GM23338 (cell line): ENCODE measurements around the gene RGS2. TPM values are rescaled to one million over a fixed set of nuclear protein-coding genes. Genes with fewer than 3 reads are reported as not detected.

ENCODE experiments used
- ATAC-seq: fragments of 200-7000 bp; cut with Tn5 transposase; 3 replicates; pipeline ENCODE4 v1.9.1; 2020
- DNase-seq: peaks from one replicate; pipeline ENCODE4 v3.0.0-alpha.2; 2015; ENCODE audit warnings: low spot score
- H2AFZ ChIP-seq: fragments of 200-600 bp; sonication (generic); 2 replicates; pipeline ENCODE4 v1.8.0; 2016; ENCODE audit warnings: antibody characterized with exemption, mild to moderate bottlenecking, moderate library complexity
- H3F3A ChIP-seq: fragments of 200-600 bp; sonication (generic); replicated peaks from 2 replicates; pipeline ENCODE4 v1.8.0; 2017; ENCODE audit warnings: antibody characterized with exemption, mixed run types, low read depth
- H3K27ac ChIP-seq: fragments of 200-600 bp; sonication (generic); 2 replicates; pipeline ENCODE4 v1.6.1; 2016; ENCODE audit warnings: low read depth
- H3K27me3 ChIP-seq: fragments of 200-600 bp; sonication (generic); 2 replicates; pipeline ENCODE4 v1.8.0; 2016; ENCODE audit warnings: mild to moderate bottlenecking, mixed run types, moderate library complexity; ENCODE audit not compliant: insufficient read depth
- H3K36me3 ChIP-seq: fragments of 200-600 bp; sonication (generic); 2 replicates; pipeline ENCODE4 v1.8.0; 2016; ENCODE audit warnings: mild to moderate bottlenecking; ENCODE audit not compliant: insufficient read depth
- H3K4me1 ChIP-seq: fragments of 200-600 bp; sonication (generic); 2 replicates; pipeline ENCODE4 v1.8.0; 2016; ENCODE audit warnings: mild to moderate bottlenecking, moderate library complexity; ENCODE audit not compliant: insufficient read depth
- H3K4me2 ChIP-seq: fragments of 200-600 bp; sonication (generic); 2 replicates; pipeline ENCODE4 v1.7.1; 2017; ENCODE audit warnings: mixed run types
- H3K4me3 ChIP-seq: fragments of 200-600 bp; sonication (generic); 2 replicates; pipeline ENCODE4 v1.6.1; 2016; ENCODE audit warnings: mixed run types
- H3K79me2 ChIP-seq: fragments of 200-600 bp; sonication (generic); replicated peaks from 2 replicates; pipeline ENCODE4 v1.8.0; 2017; ENCODE audit warnings: mild to moderate bottlenecking; ENCODE audit not compliant: insufficient read depth
- H3K9me2 ChIP-seq: fragments of 200-600 bp; sonication (generic); 2 replicates; pipeline ENCODE4 v1.8.0; 2017; ENCODE audit not compliant: insufficient read depth
- H4K20me1 ChIP-seq: fragments of 200-600 bp; sonication (generic); replicated peaks from 2 replicates; pipeline ENCODE4 v1.8.0; 2017; ENCODE audit warnings: mild to moderate bottlenecking; ENCODE audit not compliant: insufficient read depth
- H3K27ac Mint-ChIP-seq: 2 replicates; pipeline ENCODE4 v1.8.0; 2020; ENCODE audit warnings: inconsistent platforms, mild to moderate bottlenecking, moderate library complexity, mixed read lengths
- H3K27me3 Mint-ChIP-seq: 3 replicates; pipeline ENCODE4 v1.8.0; 2022; ENCODE audit warnings: low read depth, mild to moderate bottlenecking, moderate library complexity, mixed read lengths, inconsistent platforms; ENCODE audit not compliant: insufficient read depth, poor library complexity
- H3K36me3 Mint-ChIP-seq: 3 replicates; pipeline ENCODE4 v1.8.0; 2021; ENCODE audit warnings: low read depth, mild to moderate bottlenecking, inconsistent platforms, moderate library complexity, mixed read lengths
- H3K4me1 Mint-ChIP-seq: 3 replicates; pipeline ENCODE4 v1.8.0; 2020; ENCODE audit warnings: mild to moderate bottlenecking, inconsistent platforms, mixed read lengths
- H3K4me3 Mint-ChIP-seq: 3 replicates; pipeline ENCODE4 v1.8.0; 2021; ENCODE audit warnings: moderate library complexity, mild to moderate bottlenecking, inconsistent platforms, mixed read lengths
- H3K9me3 Mint-ChIP-seq: 3 replicates; pipeline ENCODE4 v1.8.0; 2020; ENCODE audit warnings: moderate library complexity, mild to moderate bottlenecking, inconsistent platforms, mixed read lengths
- CREB1 ChIP-seq: fragments of 250-450 bp; sonication (Bioruptor Pico); IDR thresholded peaks from 2 replicates; pipeline ENCODE4 v1.5.0; 2020; ENCODE audit warnings: low read depth, mild to moderate bottlenecking, moderate library complexity
- CTCF ChIP-seq, 2 experiments: fragments of 200-600 bp in 1 of 2; sonication (generic) in 1 of 2; conservative IDR thresholded peaks; 2 replicates each; pipeline versions ENCODE4 v1.5.1 to v1.6.1; 2016 to 2017; ENCODE audit warnings: antibody characterized with exemption in 2 of 2, low read depth in 2 of 2, mild to moderate bottlenecking in 2 of 2, moderate library complexity in 1 of 2
- ETS1 ChIP-seq: IDR thresholded peaks from 2 replicates; pipeline ENCODE4 v1.6.1; 2016; ENCODE audit warnings: antibody characterized with exemption
- EZH2 ChIP-seq: fragments of 200-600 bp; sonication (generic); IDR thresholded peaks from one replicate; pipeline ENCODE4 v1.8.0; 2017; ENCODE audit warnings: antibody characterized with exemption, mild to moderate bottlenecking, low read depth; ENCODE audit not compliant: unreplicated experiment
- EZH2phosphoT487 ChIP-seq: fragments of 200-600 bp; sonication (generic); IDR thresholded peaks from one replicate; pipeline ENCODE4 v1.8.1; 2018; ENCODE audit warnings: antibody characterized with exemption; ENCODE audit not compliant: unreplicated experiment
- JUNB ChIP-seq: IDR thresholded peaks from one replicate; pipeline ENCODE4 v1.6.1; 2016; ENCODE audit warnings: antibody characterized with exemption; ENCODE audit not compliant: unreplicated experiment
- NANOG ChIP-seq: IDR thresholded peaks from 2 replicates; pipeline ENCODE4 v1.6.1; 2016; ENCODE audit warnings: antibody characterized with exemption, borderline replicate concordance
- POLR2AphosphoS5 ChIP-seq: IDR thresholded peaks from 2 replicates; pipeline ENCODE4 v1.6.1; 2016; ENCODE audit warnings: antibody characterized with exemption, low read depth
- REST ChIP-seq: IDR thresholded peaks from one replicate; pipeline ENCODE4 v1.6.1; 2018; ENCODE audit warnings: antibody characterized with exemption; ENCODE audit not compliant: unreplicated experiment
- STAT1 ChIP-seq: IDR thresholded peaks from one replicate; pipeline ENCODE4 v1.6.1; 2016; ENCODE audit warnings: antibody characterized with exemption; ENCODE audit not compliant: unreplicated experiment
- ZNF114 ChIP-seq: fragments of 250-450 bp; sonication (Bioruptor Pico); IDR thresholded peaks from 2 replicates; pipeline ENCODE4 v1.5.0; 2020; ENCODE audit warnings: mild to moderate bottlenecking, moderate library complexity
- ZNF331 ChIP-seq: fragments of 250-450 bp; sonication (Bioruptor Pico); IDR thresholded peaks from 2 replicates; pipeline ENCODE4 v1.5.0; 2020; ENCODE audit warnings: low read depth, mild to moderate bottlenecking, moderate library complexity
- ZNF462 ChIP-seq: fragments of 250-450 bp; sonication (Bioruptor Pico); IDR thresholded peaks from 2 replicates; pipeline ENCODE4 v1.5.0; 2020; ENCODE audit warnings: mild to moderate bottlenecking, moderate library complexity
- polyA plus RNA-seq: library from polyadenylated mRNA; unstranded; fragments of >200 nt; fragmentation: Nextera tagmentation; extraction: Ambion mirVana; gene quantifications from 2 replicates; pipeline ENCODE4 v1.2.1, GENCODE V29; 2016
- total RNA-seq: library from RNA; depleted of rRNA; stranded (reverse); fragments of >200 nt; shearing (Covaris generic); gene quantifications from 2 replicates; pipeline ENCODE4 v1.2.3, GENCODE V29; 2014

RGS2 gene
- total and polyA plus RNA-seq, 2 experiments from 2014 or later, result 13.8 to 24.8 TPM

- DNase-seq (no peak), ATAC-seq (no peak)
- no peaks in the 10 kb centered on the region for H4K20me1 ChIP-seq
- H3F3A ChIP-seq, result no peaks in the 10 kb centered on the region; the same call in 1 of the 2 replicates
- peaks cover 9% of the 10 kb centered on the region for H3K36me3 ChIP-seq
- peaks cover 13% of the 10 kb centered on the region for H3K27me3 ChIP-seq
- H3K9me2 ChIP-seq, result no peaks in the 10 kb centered on the region
- H3K4me2 ChIP-seq, result no peak overlapping the region
- no peak overlapping the region for H3K4me3 ChIP-seq
- H3K79me2 ChIP-seq, result peaks cover 6% of the 10 kb centered on the region; the same call in 1 of the 2 replicates
- TF ChIP-seq REST, result no peak
- no peak for TF ChIP-seq ETS1
- TF ChIP-seq CTCF (conservative IDR thresholded peaks at IDR 0.05; ENCODE audit: low read depth in 2 of 2), result no peak
- TF ChIP-seq EZH2phosphoT487, result no peak
- no peak for TF ChIP-seq CREB1
- no peak for TF ChIP-seq STAT1
- no peak for TF ChIP-seq JUNB
- no peak for TF ChIP-seq ZNF331
- no peak for TF ChIP-seq EZH2
- TF ChIP-seq POLR2AphosphoS5, result no peak
- no peak for TF ChIP-seq NANOG
- TF ChIP-seq ZNF462, result no peak
- TF ChIP-seq ZNF114, result no peak
- Mint-ChIP-seq H3K9me3 (no peaks in the 10 kb centered on the region; the same call in 2 of the 3 replicates), H3K36me3 (peaks cover 11% of the 10 kb centered on the region; the same call in 2 of the 3 replicates), H3K27ac (no peak overlapping the region), H3K27me3 (peaks cover 20% of the 10 kb centered on the region), H3K4me3 (no peak overlapping the region), H3K4me1 (peaks cover 25% of the 10 kb centered on the region)
- H3K4me1 ChIP-seq, result peaks cover 15% of the 10 kb centered on the region
- H3K27ac ChIP-seq, result no peak overlapping the region
- H2AFZ ChIP-seq, result no peak overlapping the region
Measured at GRCh38 chr1:192811594-192812239, 2.9 kb downstream of the RGS2 start.
